ENCODE measurements around the gene PDZD8. TPM values are rescaled to one million over a fixed set of nuclear protein-coding genes. Genes with fewer than 3 reads are reported as not detected.

The PDZD8 gene
- polyA plus RNA-seq, 2 of the 4 experiments (the other 2 are of a cell fraction): 27.4 to 76.7 TPM

GRCh38 chr10:117417196-117417595, 42.0 kb upstream of the PDZD8 start:
- ChIA-PET POLR2A (no interaction called here), CTCF (no interaction called here)
- ATAC-seq (no peak), FAIRE-seq (no peak), DNase-seq (ENCODE audit: low read depth in 1 of 2, low spot score in 1 of 2) (no peak)
- 88% methylated on average over 3 of the region's 3 CpGs for WGBS (ENCODE audit: missing lambda C conversion rate)
- TF ChIP-seq CEBPB (IDR thresholded peaks at IDR 0.05) (no peak), JUNB (IDR thresholded peaks at IDR 0.05) (no peak), POLR2A (IDR thresholded peaks at IDR 0.05; ENCODE audit: low read length) (no peak), JUN (IDR thresholded peaks at IDR 0.05) (no peak), HES2 (IDR thresholded peaks at IDR 0.05) (no peak), HEYL (CRISPR knock-in tag; IDR thresholded peaks at IDR 0.05) (no peak)
- Histone ChIP-seq H3K4me3 (no peak overlapping the region), H3K4me2 (no peak overlapping the region), H3K27ac (0 out of 6 replicates have a peak overlapping the region, but pooled peaks of 1 of the 2 experiments have one; percentile 23), H3K4me1 (peaks cover 29% of the 10 kb centered on the region), H3K9me3 (peaks cover 14% of the 10 kb centered on the region)

GRCh38 chr10:117413928-117414618, 38.8 kb upstream of the PDZD8 start:
- ATAC-seq (peak; percentile 73 to 83), DNase-seq (ENCODE audit: low read depth in 1 of 2, low spot score in 1 of 2) (peak; percentile 14 to 71), FAIRE-seq (no peak)
- whole genome bisulfite sequencing (ENCODE audit: missing lambda C conversion rate): 0% methylated on average over 1 of the region's 1 CpG
- CTCF ChIA-PET: interaction anchor here (1.3 to 1.4 kb wide), 2 partner anchors 9 to 198 kb away, joined by 4 to 5 read pairs; no protein-coding TSS in a partner anchor
- POLR2A ChIA-PET: interaction anchor here (1.1 kb wide), 1 partner anchor 40 kb away, joined by 4 read pairs; no protein-coding TSS in a partner anchor
- H3K9me3 ChIP-seq: no peaks in the 10 kb centered on the region
- peak overlapping the region; percentile 65 for H3K4me2 ChIP-seq
- H3K4me3 ChIP-seq: no peak overlapping the region
- H3K27ac ChIP-seq: peak overlapping the region; percentile 57 to 62
- H3K4me1 ChIP-seq: peaks cover 40% of the 10 kb centered on the region
- no peak for TF ChIP-seq RARB (CRISPR knock-in tag; IDR thresholded peaks at IDR 0.05)
- no peak for TF ChIP-seq ZFP36 (IDR thresholded peaks at IDR 0.05; ENCODE audit: borderline replicate concordance, partially characterized antibody)
- TF ChIP-seq ZC3H11A (IDR thresholded peaks at IDR 0.05): no peak
- TF ChIP-seq PBX3 (IDR thresholded peaks at IDR 0.05): no peak
- TF ChIP-seq BHLHE40 (IDR thresholded peaks at IDR 0.05; ENCODE audit: low read depth, low read length): no peak
- no peak for TF ChIP-seq HEYL (CRISPR knock-in tag; IDR thresholded peaks at IDR 0.05)
- TF ChIP-seq CTCF (IDR thresholded peaks at IDR 0.05): no peak
- TF ChIP-seq FOSL2 (IDR thresholded peaks at IDR 0.05): no peak
- 0 out of 2 replicates have a peak, but pooled peaks have one; percentile 13 for TF ChIP-seq FOSL2 (CRISPR knock-in tag; IDR thresholded peaks at IDR 0.05)
- TF ChIP-seq POLR2A (IDR thresholded peaks at IDR 0.05; ENCODE audit: low read length): no peak
- no peak for TF ChIP-seq EHF (CRISPR knock-in tag; IDR thresholded peaks at IDR 0.05)
- TF ChIP-seq EP300 (IDR thresholded peaks at IDR 0.05): 0 out of 5 replicates have a peak, but pooled peaks of 1 of the 2 experiments have one; percentile 21
- TF ChIP-seq HOXB5 (CRISPR knock-in tag; IDR thresholded peaks at IDR 0.05): 0 out of 2 replicates have a peak, but pooled peaks have one; percentile 71
- TF ChIP-seq CEBPB (IDR thresholded peaks at IDR 0.05): peak in 1 of 2 experiments; percentile 62; a peak in 1 of 4 replicates
- peak; percentile 26; the same call in 1 of the 2 replicates for TF ChIP-seq JUNB (IDR thresholded peaks at IDR 0.05)
- no peak for TF ChIP-seq ELK1 (IDR thresholded peaks at IDR 0.05; ENCODE audit: low read depth, low read length)

GRCh38 chr10:117412469-117413010, 37.3 kb upstream of the PDZD8 start:
- WGBS (ENCODE audit: missing lambda C conversion rate): 86% methylated on average over 5 of the region's 5 CpGs
- DNase-seq (ENCODE audit: low read depth in 1 of 2, low spot score in 1 of 2): no peak
- H3K27ac ChIP-seq: peak overlapping the region; percentile 26 to 54; a peak in 4 of 6 replicates
- CTCF ChIA-PET: interaction anchor here (1.3 kb wide), 1 partner anchor 10 kb away, joined by 5 read pairs; no protein-coding TSS in a partner anchor
- POLR2A ChIA-PET: no interaction called here
- TF ChIP-seq FOSL2 (IDR thresholded peaks at IDR 0.05) (no peak), FOSL2 (CRISPR knock-in tag; IDR thresholded peaks at IDR 0.05) (no peak), RARB (CRISPR knock-in tag; IDR thresholded peaks at IDR 0.05) (no peak), RFX5 (IDR thresholded peaks at IDR 0.05) (no peak), ZSCAN20 (CRISPR knock-in tag; IDR thresholded peaks at IDR 0.05) (no peak), JUN (IDR thresholded peaks at IDR 0.05) (no peak)
- H3K4me2 ChIP-seq: no peak overlapping the region
- no peaks in the 10 kb centered on the region for H3K9me3 ChIP-seq
- ATAC-seq: no peak
- no peak for FAIRE-seq
- H3K4me3 ChIP-seq: no peak overlapping the region
- H3K4me1 ChIP-seq: peaks cover 46% of the 10 kb centered on the region

Data from A549 (cell line).